Activated naive CD4-positive, alpha-beta T cell treated with anti-CD3 and anti-CD28 coated beads for 36 hours (primary cell): ENCODE data around the gene MT1A. TPM values are rescaled to one million over a fixed set of nuclear protein-coding genes. Genes with fewer than 3 reads are reported as not detected.
A peak's percentile ranks its signal among the peaks of the same experiment; 100 is the strongest.
"Not testable (repeated sequence)": the region's sequence is repeated elsewhere in the genome, so short reads cannot be mapped to it uniquely, and the experiment has no call there.

Source experiments
- CTCF ChIA-PET: fragments of 350-600 bp; sonication (Branson Sonifier 250); formaldehyde crosslinking; loops from one replicate; lab custom pipeline; 2021; ENCODE audit warnings: antibody characterized with exemption; lab: Charles Lee
- DNase-seq: peaks from one replicate; pipeline ENCODE4 v3.0.0-alpha.2; 2020
- H3K27ac Mint-ChIP-seq: one replicate; pipeline ENCODE4 v1.8.0; 2021; ENCODE audit warnings: mild to moderate bottlenecking, mixed read lengths
- H3K27me3 Mint-ChIP-seq: one replicate; pipeline ENCODE4 v1.8.0; 2021; ENCODE audit warnings: low read depth, mixed read lengths
- H3K36me3 Mint-ChIP-seq: one replicate; pipeline ENCODE4 v1.8.0; 2021; ENCODE audit warnings: low read depth, mixed read lengths
- H3K4me1 Mint-ChIP-seq: one replicate; pipeline ENCODE4 v1.8.0; 2021; ENCODE audit warnings: low read depth, mixed read lengths
- H3K4me3 Mint-ChIP-seq: one replicate; pipeline ENCODE4 v1.8.0; 2021; ENCODE audit warnings: mild to moderate bottlenecking, moderate library complexity, mixed read lengths
- H3K9me3 Mint-ChIP-seq: one replicate; pipeline ENCODE4 v1.8.0; 2021; ENCODE audit warnings: mixed read lengths
- intact Hi-C: fragments of 100-400 bp; cut with micrococcal nuclease; formaldehyde crosslinking; loops from one replicate; pipeline ENCODE4 v1.15.1; 2023
- total RNA-seq, 2 experiments: library from RNA; stranded (reverse); gene quantifications; one replicate each; pipeline ENCODE4 v1.2.3, GENCODE V29; 2021

MT1A gene
- total RNA-seq, 2 experiments from 2014 or later: not detected

DNA sequence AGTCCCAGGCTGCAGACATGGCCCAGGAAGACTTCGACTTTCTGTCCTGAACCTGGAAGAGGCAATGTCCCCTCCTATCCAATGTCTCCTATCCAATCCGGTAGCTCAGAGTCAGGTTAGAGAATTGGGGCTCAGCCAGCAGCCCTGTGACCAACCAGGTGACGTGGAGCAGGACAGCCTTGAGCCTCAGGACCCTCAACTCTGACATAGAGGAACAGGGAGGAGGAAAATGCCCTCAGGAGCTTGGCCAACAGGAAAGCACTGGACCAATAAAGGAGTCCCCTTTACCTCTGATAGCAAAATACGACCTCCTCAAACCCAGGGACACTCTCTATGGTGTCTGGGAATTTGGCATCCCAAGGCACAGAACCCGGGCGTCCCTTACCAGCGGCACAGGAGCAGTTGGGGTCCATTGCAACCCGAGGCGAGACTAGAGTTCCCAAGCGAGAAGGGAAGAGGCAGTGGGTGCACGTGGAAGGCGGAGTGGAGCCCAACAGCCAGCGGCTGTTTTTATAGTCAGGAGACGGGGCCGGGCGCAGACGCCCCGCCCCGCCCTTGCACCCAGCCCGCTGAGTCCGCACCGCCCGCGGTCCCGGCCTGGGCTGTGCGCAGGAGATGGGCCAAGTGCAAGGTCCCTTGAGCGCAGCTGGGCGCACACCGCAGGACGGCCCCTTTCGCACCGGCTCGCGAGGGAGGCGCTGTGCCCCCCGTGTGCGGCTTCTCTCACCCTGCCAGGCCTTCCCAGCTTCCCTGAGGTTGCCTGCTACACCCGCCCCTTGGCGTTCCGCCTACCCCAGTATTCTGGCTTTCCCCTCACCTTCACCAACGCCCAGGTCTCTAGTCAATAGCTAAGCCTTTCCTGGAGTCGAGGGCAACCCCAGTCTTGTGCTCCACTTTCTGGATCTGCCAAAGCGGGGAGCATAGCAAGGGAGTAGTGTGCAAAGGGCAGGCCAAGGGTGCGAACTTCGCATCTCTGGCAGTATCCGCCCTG is 29.4 kb downstream of the MT1A start, which contains the start of gene MT1G:
MT1G (minus strand) TSS at position 485 of the 991 bp plus-strand sequence; CDS start at position 413, 72 bp downstream.
- H3K4me1 Mint-ChIP-seq: peaks cover 21% of the 10 kb centered on the region
- CTCF ChIA-PET: interaction anchor here (0.9 kb wide), 1 partner anchor 34 kb away, joined by 3 read pairs; no protein-coding TSS in a partner anchor
- peak within 1 kb of the TSS; percentile 46 for H3K4me3 Mint-ChIP-seq
- intact Hi-C loops: loop anchor here (1.0 kb wide), 2 partner anchors 8 to 14 kb away; partner anchors contain the start of gene MT1X
- H3K27me3 Mint-ChIP-seq: peaks cover 44% of the 10 kb centered on the region
- no peaks in the 10 kb centered on the region for H3K9me3 Mint-ChIP-seq
- no peak within 1 kb of the TSS for H3K27ac Mint-ChIP-seq
- H3K36me3 Mint-ChIP-seq: no peaks in the 10 kb centered on the region
- peak; percentile 40 for DNase-seq

DNA sequence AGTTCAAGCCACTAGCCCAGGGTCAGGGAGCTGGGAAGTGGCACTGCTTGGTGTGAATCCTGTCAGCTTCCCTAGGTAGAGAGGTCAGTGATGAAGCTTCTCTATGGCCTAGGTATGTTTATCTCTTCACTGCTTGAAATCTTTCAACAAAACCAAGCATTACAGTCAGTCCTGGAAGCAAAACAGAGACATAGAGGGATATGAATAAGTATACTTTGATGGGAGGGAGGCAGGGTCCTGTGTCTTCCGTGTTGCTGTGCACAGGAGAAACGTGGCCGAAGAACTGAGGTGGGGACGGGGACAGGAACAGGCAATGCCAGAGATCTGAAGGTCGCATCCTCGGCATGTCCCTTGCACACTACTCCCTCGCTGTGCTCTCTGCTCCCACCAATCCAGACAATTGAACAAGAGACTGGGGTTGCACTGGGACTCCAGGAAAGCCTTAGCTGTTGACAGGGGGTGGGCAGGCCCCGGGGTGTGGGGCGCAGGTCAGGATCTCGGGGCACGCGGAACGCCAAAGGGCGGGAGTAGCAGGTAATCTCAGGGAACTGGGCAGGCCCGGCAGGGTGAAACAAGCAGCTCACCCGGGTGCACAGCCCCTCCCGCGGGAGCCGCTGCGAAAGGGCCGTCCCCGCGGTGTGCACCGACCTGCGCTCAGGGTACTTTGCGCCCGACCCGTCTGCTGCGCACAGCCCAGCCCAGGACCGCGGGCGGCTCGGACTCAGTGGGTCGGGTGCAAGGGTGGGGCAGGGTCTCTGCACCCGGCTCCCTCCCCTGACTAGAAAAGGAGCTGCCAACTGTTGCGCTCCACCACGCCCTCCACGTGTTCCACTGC is 30.8 kb downstream of the MT1A start, which contains the start of gene MT1H:
MT1H (plus strand) TSS at position 810 of the 835 bp plus-strand sequence. CDS start 71 bp downstream, outside the sequence.
- CTCF ChIA-PET: interaction anchor here (0.5 kb wide), 1 partner anchor 35 kb away, joined by 3 read pairs; no protein-coding TSS in a partner anchor
- Mint-ChIP-seq H3K27me3 (peaks cover 44% of the 10 kb centered on the region), H3K4me1 (peaks cover 19% of the 10 kb centered on the region), H3K4me3 (no peak within 1 kb of the TSS), H3K36me3 (no peaks in the 10 kb centered on the region), H3K27ac (no peak within 1 kb of the TSS), H3K9me3 (no peaks in the 10 kb centered on the region)
- intact Hi-C loops: no loop called here
- peak; percentile 37 for DNase-seq

DNA sequence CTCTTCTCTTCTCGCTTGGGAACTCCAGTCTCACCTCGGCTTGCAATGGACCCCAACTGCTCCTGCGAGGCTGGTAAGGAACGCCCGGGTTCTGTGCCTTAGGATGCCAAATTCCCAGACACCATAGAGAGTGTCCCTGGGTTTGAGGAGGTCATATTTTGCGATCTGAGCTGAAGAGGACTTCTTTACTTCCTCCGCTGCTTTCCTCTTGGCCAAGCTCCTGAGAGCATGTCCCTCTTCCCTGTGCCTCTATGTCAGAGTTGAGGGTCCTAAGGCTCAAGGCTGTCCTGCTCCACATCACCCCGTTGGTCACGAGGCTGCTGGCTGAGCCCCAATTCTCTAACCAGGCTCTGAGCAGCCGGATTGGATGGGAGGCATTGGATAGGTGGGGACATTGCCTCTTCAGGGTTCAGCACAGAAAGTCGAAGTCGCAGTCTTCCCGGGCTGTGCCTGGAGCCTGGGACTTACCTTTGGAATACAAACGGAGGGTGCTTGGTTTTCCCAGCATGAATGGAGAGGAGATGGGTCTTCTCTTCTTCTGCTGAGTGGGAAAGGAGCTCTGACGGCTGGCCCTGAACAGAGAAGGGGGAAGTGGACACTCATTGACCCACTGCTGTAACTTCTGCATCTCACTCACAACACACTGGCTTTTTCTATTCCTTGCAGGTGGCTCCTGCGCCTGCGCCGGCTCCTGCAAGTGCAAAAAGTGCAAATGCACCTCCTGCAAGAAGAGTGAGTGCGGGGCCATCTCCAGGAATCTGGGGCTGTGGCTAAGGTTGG is 31.6 kb downstream of the MT1A start:
- intact Hi-C loops: no loop called here
- no peak for DNase-seq
- no peaks in the 10 kb centered on the region for H3K36me3 Mint-ChIP-seq
- peaks cover 44% of the 10 kb centered on the region for H3K27me3 Mint-ChIP-seq
- peaks cover 20% of the 10 kb centered on the region for H3K4me1 Mint-ChIP-seq
- H3K27ac Mint-ChIP-seq: no peak overlapping the region
- CTCF ChIA-PET: interaction anchor here (0.6 kb wide), 1 partner anchor 86 kb away, joined by 3 read pairs; no protein-coding TSS in a partner anchor
- H3K9me3 Mint-ChIP-seq: no peaks in the 10 kb centered on the region
- H3K4me3 Mint-ChIP-seq: no peak overlapping the region

DNA sequence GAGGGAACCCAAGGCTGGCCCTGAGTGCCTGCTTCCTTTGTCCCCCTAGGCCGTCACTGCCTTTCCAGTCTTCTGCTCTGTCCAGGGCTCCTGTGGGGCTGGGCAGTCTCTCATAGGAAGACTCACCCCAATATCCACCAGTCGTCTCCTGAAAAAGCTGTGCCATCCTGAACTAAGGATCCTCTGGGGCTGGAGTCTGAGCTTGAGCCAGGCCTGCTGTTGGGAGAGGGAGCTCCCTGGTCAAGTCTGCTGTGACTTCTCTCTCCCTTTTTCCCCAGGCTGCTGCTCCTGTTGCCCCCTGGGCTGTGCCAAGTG is 32.1 kb downstream of the MT1A start:
- CTCF ChIA-PET: interaction anchor here (0.6 kb wide), 1 partner anchor 86 kb away, joined by 3 read pairs; no protein-coding TSS in a partner anchor
- no peak overlapping the region for H3K4me3 Mint-ChIP-seq
- peaks cover 25% of the 10 kb centered on the region for H3K4me1 Mint-ChIP-seq
- no peak overlapping the region for H3K27ac Mint-ChIP-seq
- H3K9me3 Mint-ChIP-seq: no peaks in the 10 kb centered on the region
- DNase-seq: no peak
- no peaks in the 10 kb centered on the region for H3K36me3 Mint-ChIP-seq
- peaks cover 45% of the 10 kb centered on the region for H3K27me3 Mint-ChIP-seq
- intact Hi-C loops: no loop called here

DNA sequence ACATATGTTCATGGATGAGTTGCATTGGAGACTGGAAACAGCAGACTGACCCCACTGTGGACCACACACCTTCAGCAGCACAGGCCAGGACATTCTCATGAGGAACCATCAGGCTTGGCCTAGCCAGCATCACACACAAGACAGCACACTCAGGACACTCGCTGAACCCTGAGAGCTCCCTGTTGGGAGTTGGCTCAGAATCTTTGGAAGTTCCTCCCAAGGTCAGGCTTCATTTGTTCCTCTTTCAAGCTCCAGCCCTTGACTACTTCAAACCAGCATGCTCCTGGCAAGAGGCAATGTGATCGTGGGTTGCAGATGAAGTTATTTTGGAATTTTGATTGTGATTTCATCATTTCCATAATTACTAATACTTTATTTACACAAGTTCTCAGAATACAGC is 33.2 kb downstream of the MT1A start:
- H3K4me3 Mint-ChIP-seq, DNase-seq, H3K9me3 Mint-ChIP-seq, H3K27ac Mint-ChIP-seq, intact Hi-C loops, H3K36me3 Mint-ChIP-seq: not testable (repeated sequence)
- CTCF ChIA-PET: interaction anchor here (0.6 to 1.4 kb wide), 3 partner anchors 24 to 30 kb away, joined by 3 to 7 read pairs (median 3); no protein-coding TSS in a partner anchor
- Mint-ChIP-seq H3K4me1 (peaks cover 28% of the 10 kb centered on the region), H3K27me3 (peaks cover 42% of the 10 kb centered on the region)

DNA sequence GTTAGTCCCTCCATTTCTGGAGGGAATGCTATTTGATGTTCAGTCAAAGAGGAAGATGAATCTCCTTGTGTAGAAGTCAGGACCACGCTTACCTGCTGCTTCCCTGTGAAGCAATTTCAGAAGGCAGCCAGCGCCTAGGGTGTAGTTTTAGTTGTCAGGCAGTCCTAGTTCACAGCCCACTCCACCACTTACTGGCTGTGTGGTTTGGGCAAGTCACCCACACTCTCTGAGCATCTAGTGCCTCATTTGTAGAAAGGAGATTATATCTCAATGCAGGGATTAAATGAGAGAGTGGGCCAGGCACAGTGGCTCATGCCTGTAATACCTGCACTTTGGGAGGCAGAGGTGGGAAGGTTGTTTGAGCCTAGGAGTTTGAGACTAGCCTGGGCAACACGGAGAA is 33.7 kb downstream of the MT1A start:
- CTCF ChIA-PET: interaction anchor here (0.6 to 1.4 kb wide), 4 partner anchors 24 to 96 kb away, joined by 3 to 7 read pairs (median 3); no protein-coding TSS in a partner anchor
- H3K27ac Mint-ChIP-seq, H3K36me3 Mint-ChIP-seq, DNase-seq, H3K9me3 Mint-ChIP-seq, intact Hi-C loops, H3K4me3 Mint-ChIP-seq: not testable (repeated sequence)
- peaks cover 42% of the 10 kb centered on the region for H3K27me3 Mint-ChIP-seq
- H3K4me1 Mint-ChIP-seq: peaks cover 28% of the 10 kb centered on the region

DNA sequence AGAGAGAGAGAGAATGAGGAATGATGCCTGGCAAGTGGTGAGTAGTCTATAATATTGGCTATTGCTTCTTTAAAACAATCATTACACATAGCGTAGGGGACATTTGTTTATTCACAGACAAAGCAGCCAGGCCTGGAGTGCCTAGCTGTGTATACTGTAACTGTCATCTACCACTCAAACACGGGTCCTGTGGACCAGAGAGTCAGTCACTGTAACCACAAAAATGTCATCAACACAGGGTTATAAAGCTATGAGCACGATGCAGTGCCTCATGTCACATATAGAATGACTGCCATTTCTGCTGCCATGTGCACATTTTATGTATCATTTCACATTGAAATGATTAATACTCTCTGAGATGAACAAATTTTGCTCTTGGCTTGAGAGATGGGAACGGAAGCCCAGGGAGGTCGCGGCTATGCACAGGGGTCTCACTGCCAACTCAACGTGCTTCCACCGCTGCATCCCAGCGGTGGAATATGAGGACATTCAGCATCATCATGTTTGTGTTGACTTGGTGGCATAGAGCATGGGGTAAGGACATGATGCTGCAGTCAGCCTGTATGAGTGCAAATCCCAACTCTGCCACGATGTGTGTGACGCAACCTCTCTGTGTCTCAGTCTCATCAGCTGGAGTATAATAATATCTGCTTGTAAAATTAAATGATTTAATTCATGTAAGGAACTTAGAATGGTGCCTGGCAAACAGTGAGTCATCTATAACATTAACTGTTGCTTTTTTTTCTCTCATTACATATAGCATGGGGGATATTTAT is 34.5 kb downstream of the MT1A start:
- Mint-ChIP-seq H3K36me3 (no peaks in the 10 kb centered on the region), H3K27ac (no peak overlapping the region), H3K4me3 (no peak overlapping the region), H3K9me3 (no peaks in the 10 kb centered on the region), H3K27me3 (peaks cover 35% of the 10 kb centered on the region), H3K4me1 (peaks cover 26% of the 10 kb centered on the region)
- DNase-seq: no peak
- CTCF ChIA-PET: interaction anchor here (0.8 to 1.7 kb wide), 9 partner anchors 8 to 97 kb away, joined by 3 to 15 read pairs (median 4); no protein-coding TSS in a partner anchor
- intact Hi-C loops: no loop called here

DNA sequence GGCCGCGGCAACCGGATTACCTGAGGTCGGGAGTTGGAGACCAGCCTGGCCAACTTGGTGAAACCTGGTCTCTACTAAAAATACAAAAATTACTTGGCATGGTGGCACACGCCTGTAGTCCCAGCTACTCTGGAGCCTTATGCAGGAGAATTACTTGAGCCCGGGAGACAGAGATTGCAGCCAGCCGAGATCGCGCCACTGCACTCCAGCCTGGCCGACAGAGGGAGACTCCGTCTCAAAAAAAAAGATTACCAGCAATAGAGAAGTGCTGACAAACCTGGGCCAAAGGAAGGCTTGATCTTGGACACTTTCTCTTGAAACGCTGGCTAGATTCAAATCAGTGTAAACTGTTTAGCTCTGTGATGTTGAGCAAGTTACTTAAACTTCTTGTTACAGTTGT is 35.5 kb downstream of the MT1A start:
- CTCF ChIA-PET: interaction anchor here (0.6 to 1.7 kb wide), 9 partner anchors 8 to 119 kb away, joined by 3 to 15 read pairs (median 3); partner anchors contain the start of gene MT1X
- no peak overlapping the region for H3K27ac Mint-ChIP-seq
- H3K4me3 Mint-ChIP-seq: no peak overlapping the region
- DNase-seq: peak; percentile 52
- intact Hi-C loops: loop anchor here (1.0 kb wide), 2 partner anchors 8 to 28 kb away; partner anchors contain the start of gene MT1X
- H3K36me3 Mint-ChIP-seq: no peaks in the 10 kb centered on the region
- peaks cover 18% of the 10 kb centered on the region for H3K4me1 Mint-ChIP-seq
- no peaks in the 10 kb centered on the region for H3K9me3 Mint-ChIP-seq
- H3K27me3 Mint-ChIP-seq: peaks cover 26% of the 10 kb centered on the region

DNA sequence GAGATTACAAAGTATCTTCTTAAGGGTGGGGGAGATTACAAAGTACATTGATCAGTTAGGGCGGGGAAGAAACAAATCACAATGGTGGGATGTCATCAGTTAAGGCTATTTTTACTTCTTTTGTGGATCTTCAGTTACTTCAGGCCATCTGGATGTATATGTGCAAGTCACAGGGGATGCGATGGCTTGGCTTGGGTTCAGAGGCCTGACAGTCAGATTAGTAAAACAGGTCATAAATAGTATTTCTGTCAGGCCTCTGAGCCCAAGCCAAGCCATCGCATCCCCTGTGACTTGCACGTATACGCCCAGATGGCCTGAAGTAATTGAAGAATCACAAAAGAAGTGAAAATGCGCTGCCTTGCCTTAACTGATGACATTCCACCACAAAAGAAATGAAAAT is 36.1 kb downstream of the MT1A start:
- Mint-ChIP-seq H3K4me1 (peaks cover 15% of the 10 kb centered on the region), H3K27me3 (peaks cover 21% of the 10 kb centered on the region)
- CTCF ChIA-PET: interaction anchor here (0.7 to 1.7 kb wide), 3 partner anchors 27 to 119 kb away, joined by 3 to 15 read pairs (median 5); no protein-coding TSS in a partner anchor
- not testable (repeated sequence) for H3K36me3 Mint-ChIP-seq, H3K4me3 Mint-ChIP-seq, H3K9me3 Mint-ChIP-seq, DNase-seq, H3K27ac Mint-ChIP-seq
- intact Hi-C loops: loop anchor here (1.0 kb wide), 2 partner anchors 8 to 28 kb away; partner anchors contain the start of gene MT1X

DNA sequence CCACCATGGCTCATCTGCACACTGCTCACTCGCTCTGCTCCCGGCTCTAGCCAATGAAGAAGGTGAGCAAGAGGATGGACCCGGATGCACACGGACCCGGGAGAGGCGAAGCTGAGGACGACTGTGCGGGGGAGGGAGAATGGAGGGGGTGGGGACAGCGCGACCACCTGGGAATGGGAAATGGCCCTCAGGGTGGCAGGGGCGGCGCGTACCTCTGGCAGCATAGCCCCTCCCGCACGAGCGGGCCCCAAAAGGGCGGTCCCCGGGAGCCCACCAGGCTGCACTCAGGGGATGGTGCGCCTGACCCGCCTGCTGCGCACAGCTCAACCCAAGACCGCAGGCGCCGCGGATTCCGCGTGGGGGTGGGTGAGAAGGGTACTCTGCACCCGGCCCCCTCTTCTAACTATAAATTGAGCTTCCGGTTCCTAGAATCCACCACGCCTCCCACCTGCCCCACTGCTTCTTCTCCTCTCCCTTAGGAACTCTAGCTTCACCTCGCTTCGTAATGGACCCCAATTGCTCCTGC is 37.3 kb downstream of the MT1A start:
- Mint-ChIP-seq H3K9me3 (no peaks in the 10 kb centered on the region), H3K4me1 (peaks cover 11% of the 10 kb centered on the region), H3K36me3 (no peaks in the 10 kb centered on the region), H3K27ac (no peak overlapping the region), H3K4me3 (peak overlapping the region; percentile 55), H3K27me3 (peaks cover 10% of the 10 kb centered on the region)
- intact Hi-C loops: loop anchor here (1.0 kb wide), 1 partner anchor 7 kb away; the partner anchor contains the start of gene MT1G
- CTCF ChIA-PET: interaction anchor here (0.8 to 1.4 kb wide), 3 partner anchors 13 to 31 kb away, joined by 3 to 13 read pairs (median 3); no protein-coding TSS in a partner anchor
- peak; percentile 73 for DNase-seq
